Naive thymus-derived CD8-positive, alpha-beta T cell (primary cell): Measurements from ENCODE around the gene ADARB2. TPM values are rescaled to one million over a fixed set of nuclear protein-coding genes. Genes with fewer than 3 reads are reported as not detected.
A peak's percentile ranks its signal among the peaks of the same experiment; 100 is the strongest.
"Not testable (repeated sequence)": the region's sequence is repeated elsewhere in the genome, so short reads cannot be mapped to it uniquely, and the experiment has no call there.

ENCODE experiments used
- ATAC-seq, 2 donors: fragments of 150-1000 bp; cut with Tn5 transposase in 1 of 2; sonication (Bioruptor Pico), chemical (Tn5 transposase) in 1 of 2; 1 replicate in 1 of 2; 2 replicates in 1 of 2; pipeline ENCODE4 v1.10.0; 2021; ENCODE audit warnings: mild to moderate bottlenecking in 2 of 2, moderate library complexity in 2 of 2
- POLR2A ChIA-PET: fragments of 350-600 bp; sonication (Branson Sonifier 250); formaldehyde crosslinking; loops from one replicate; lab custom pipeline; 2021; ENCODE audit warnings: antibody characterized with exemption; lab: Charles Lee
- DNase-seq, 10 donors: peaks; one replicate each; pipeline versions ENCODE4 v3.0.0 to v3.0.0-alpha.2; 2020 to 2022
- H3K27ac Mint-ChIP-seq, 10 donors: one replicate each; pipeline ENCODE4 v1.8.0; 2020 to 2022; ENCODE audit warnings: mild to moderate bottlenecking in 10 of 10, mixed read lengths in 10 of 10, moderate library complexity in 4 of 10, inconsistent platforms in 1 of 10
- H3K27me3 Mint-ChIP-seq, 5 donors: one replicate each; pipeline ENCODE4 v1.8.0; 2021 to 2022; ENCODE audit warnings: mixed read lengths in 5 of 5
- H3K36me3 Mint-ChIP-seq, 3 donors: one replicate each; pipeline ENCODE4 v1.8.0; 2020 to 2022; ENCODE audit warnings: mixed read lengths in 3 of 3, mild to moderate bottlenecking in 2 of 3, inconsistent platforms in 1 of 3
- H3K4me1 Mint-ChIP-seq, 4 donors: one replicate each; pipeline ENCODE4 v1.8.0; 2021 to 2022; ENCODE audit warnings: mixed read lengths in 4 of 4
- H3K4me3 Mint-ChIP-seq, 10 donors: one replicate each; pipeline ENCODE4 v1.8.0; 2020 to 2022; ENCODE audit warnings: mild to moderate bottlenecking in 10 of 10, mixed read lengths in 10 of 10, moderate library complexity in 6 of 10, inconsistent platforms in 1 of 10
- H3K9me3 Mint-ChIP-seq, 9 donors: one replicate each; pipeline ENCODE4 v1.8.0; 2020 to 2022; ENCODE audit warnings: mixed read lengths in 9 of 9, mild to moderate bottlenecking in 3 of 9, inconsistent platforms in 1 of 9, moderate library complexity in 1 of 9
- polyA plus RNA-seq, 3 donors: library from polyadenylated mRNA; unstranded; fragments of 300-500 nt; fragmentation: Illumina TruSeq; gene quantifications; one replicate each; pipeline ENCODE4 v1.2.3, GENCODE V29; 2021
- total RNA-seq, 8 experiments: library from RNA in 2 of 8; stranded (reverse) in 2 of 8; gene quantifications; one replicate each; pipeline ENCODE4 v1.2.3 and lab custom pipeline; 2021 to 2026

Gene ADARB2
- total and polyA plus RNA-seq, 5 experiments from 2014 or later, result not detected

DNA sequence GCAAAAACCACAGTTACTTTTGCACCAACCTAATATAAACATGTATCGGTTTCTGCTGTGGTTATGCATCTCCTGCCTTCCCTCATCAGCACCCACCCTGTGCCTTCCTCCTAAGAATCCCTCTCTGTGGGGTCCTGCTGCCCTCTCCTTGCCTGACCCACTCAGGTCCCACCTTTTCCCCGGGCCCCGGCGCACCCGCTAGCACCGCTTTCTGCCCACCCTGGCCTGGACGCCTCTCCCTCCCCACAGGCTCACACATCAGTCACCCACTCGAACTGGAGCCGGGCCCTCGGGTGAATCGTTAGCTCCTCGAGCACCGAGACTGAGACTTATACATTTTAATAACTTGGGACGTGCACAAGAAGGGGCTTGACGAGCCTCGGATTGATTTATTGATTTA is 110.5 kb downstream of the ADARB2 start:
- no peaks in the 10 kb centered on the region for H3K36me3 Mint-ChIP-seq
- no peak overlapping the region for H3K4me3 Mint-ChIP-seq
- ATAC-seq, result no peak
- H3K27ac Mint-ChIP-seq, result no peak overlapping the region
- H3K27me3 Mint-ChIP-seq, result peaks cover 0 to 12% (median 8%) of the 10 kb centered on the region in 5 donors
- peaks cover 0 to 6% (median 0%) of the 10 kb centered on the region in 9 donors for H3K9me3 Mint-ChIP-seq
- POLR2A ChIA-PET, result no interaction called here
- DNase-seq, result no peak
- H3K4me1 Mint-ChIP-seq, result peaks cover 5 to 8% (median 6%) of the 10 kb centered on the region in 4 donors

DNA sequence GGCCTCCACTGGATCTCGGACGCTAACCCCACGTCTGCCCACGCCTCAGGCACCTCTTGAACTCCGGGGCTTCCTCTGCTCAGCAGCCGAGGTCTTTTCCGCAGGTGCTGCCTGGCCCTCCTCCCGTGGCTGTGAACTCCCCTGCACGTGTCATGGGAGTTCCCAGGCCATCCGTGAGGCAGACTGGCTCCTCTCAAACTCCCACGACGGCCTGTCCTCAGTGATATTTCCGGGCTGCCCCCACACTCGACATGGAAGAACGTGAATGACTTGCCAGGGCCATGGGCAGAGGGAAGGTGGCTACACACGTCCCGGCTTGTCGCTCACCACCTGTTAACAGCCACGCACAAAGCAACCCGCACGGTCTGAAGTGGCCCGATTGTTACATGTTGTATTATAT is 110.9 kb downstream of the ADARB2 start:
- peaks cover 0 to 4% (median 0%) of the 10 kb centered on the region in 9 donors for H3K9me3 Mint-ChIP-seq
- no peak overlapping the region for H3K4me3 Mint-ChIP-seq
- POLR2A ChIA-PET, result no interaction called here

DNA sequence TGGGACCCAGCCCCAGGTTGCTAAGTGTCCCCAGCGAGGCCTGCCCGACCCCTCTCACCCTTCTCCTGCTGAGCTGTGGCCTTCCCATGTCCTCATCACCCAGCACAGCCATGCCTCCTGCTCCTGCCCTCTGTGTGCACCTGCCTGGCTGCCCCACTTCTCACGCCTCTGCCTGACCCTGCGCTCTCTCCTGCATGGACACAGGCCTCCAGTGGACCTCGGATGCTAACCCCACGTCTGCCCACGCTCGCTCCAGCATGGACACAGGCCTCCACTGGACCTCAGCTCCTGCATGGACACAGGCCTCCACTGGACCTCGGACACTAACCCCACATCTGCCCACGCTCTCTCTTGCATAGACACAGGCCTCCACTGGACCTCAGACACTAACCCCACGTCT is 111.6 kb downstream of the ADARB2 start:
- peak overlapping the region in 1 of 10 donors; percentile 73 for H3K27ac Mint-ChIP-seq
- peaks cover 0 to 12% (median 7%) of the 10 kb centered on the region in 5 donors for H3K27me3 Mint-ChIP-seq
- DNase-seq (no peak), ATAC-seq (no peak)
- POLR2A ChIA-PET, result no interaction called here
- H3K4me1 Mint-ChIP-seq, result peaks cover 0 to 2% (median 0%) of the 10 kb centered on the region in 4 donors
- H3K36me3 Mint-ChIP-seq, result no peaks in the 10 kb centered on the region
- H3K9me3 Mint-ChIP-seq, result no peaks in the 10 kb centered on the region
- H3K4me3 Mint-ChIP-seq, result no peak overlapping the region

More for the DNA sequence above, 110.9 kb downstream of the ADARB2 start:
- H3K36me3 Mint-ChIP-seq, result no peaks in the 10 kb centered on the region
- H3K4me1 Mint-ChIP-seq, result peaks cover 3 to 5% (median 4%) of the 10 kb centered on the region in 4 donors
- ATAC-seq (no peak), DNase-seq (no peak)
- peaks cover 0 to 12% (median 7%) of the 10 kb centered on the region in 5 donors for H3K27me3 Mint-ChIP-seq
- no peak overlapping the region for H3K27ac Mint-ChIP-seq

DNA sequence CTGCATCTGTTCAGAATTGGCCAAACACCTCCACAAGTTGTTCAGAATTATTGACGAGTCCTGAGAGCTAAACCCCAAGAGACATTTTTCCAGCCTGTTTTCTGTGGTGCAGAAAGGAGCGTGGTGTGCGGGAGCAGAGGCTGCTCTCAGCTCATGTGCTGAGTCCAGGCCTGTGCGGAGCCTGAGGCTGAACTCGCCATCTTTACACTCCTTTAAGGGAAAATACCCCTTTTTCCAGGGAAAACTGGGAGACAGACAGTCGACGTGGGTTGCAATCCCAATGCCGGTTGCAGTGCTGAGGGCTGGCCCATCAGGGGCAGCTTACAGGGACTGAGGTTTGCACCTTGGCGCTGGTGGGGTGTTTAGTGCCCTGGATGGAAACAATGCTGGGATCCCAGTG is 112.2 kb downstream of the ADARB2 start:
- POLR2A ChIA-PET, result no interaction called here
- no peak overlapping the region for H3K27ac Mint-ChIP-seq
- H3K27me3 Mint-ChIP-seq, result peaks cover 0 to 10% (median 7%) of the 10 kb centered on the region in 5 donors
- no peak for DNase-seq
- H3K4me3 Mint-ChIP-seq, result no peak overlapping the region
- no peaks in the 10 kb centered on the region for H3K9me3 Mint-ChIP-seq
- ATAC-seq, result no peak
- peaks cover 0 to under 1% (median 0%) of the 10 kb centered on the region in 4 donors for H3K4me1 Mint-ChIP-seq
- no peaks in the 10 kb centered on the region for H3K36me3 Mint-ChIP-seq

DNA sequence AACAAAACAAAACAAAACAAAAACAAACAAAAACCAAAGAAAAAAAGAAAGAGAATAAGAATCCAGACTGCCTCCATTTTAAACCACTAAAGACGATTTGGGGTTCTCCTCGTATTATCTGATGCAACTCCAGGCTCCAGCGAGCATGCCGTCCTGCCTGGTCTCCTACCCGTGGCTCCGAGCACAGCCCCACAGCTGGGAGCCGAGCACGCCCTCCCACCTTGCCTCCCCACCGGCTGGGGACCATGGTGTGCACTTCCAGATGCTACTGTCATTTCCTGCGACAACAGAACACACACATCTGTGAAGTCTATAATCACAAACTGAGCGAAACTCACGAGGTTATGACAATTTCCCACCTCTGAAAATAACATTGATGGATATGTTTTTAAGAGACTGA is 113.1 kb downstream of the ADARB2 start:
- Mint-ChIP-seq H3K27me3 (peaks cover 0 to 11% (median 4%) of the 10 kb centered on the region in 5 donors), H3K9me3 (peaks cover 0 to under 1% (median 0%) of the 10 kb centered on the region in 9 donors), H3K4me3 (no peak overlapping the region), H3K27ac (no peak overlapping the region), H3K36me3 (no peaks in the 10 kb centered on the region), H3K4me1 (no peaks in the 10 kb centered on the region)
- ATAC-seq (no peak), DNase-seq (no peak)
- POLR2A ChIA-PET, result no interaction called here

DNA sequence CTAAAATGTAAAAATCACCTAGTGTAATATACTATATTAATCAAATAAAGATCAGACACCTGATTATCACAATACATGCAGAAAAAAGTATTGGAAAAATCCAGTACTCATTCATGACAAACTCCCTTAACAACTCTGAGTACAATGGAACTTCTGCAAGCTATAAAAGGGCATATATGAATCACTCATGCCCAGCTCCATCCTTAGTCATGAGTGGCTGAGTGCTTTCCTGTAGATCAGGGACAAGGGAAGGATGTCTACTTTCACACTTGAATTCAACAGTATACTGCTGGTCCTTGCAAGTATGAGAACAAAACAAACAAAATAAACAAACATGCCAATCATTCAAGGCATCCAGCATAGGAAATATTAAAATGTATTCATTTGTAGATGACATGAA is 116.5 kb downstream of the ADARB2 start:
- peaks cover 0 to 5% (median 0%) of the 10 kb centered on the region in 3 donors for H3K36me3 Mint-ChIP-seq

DNA sequence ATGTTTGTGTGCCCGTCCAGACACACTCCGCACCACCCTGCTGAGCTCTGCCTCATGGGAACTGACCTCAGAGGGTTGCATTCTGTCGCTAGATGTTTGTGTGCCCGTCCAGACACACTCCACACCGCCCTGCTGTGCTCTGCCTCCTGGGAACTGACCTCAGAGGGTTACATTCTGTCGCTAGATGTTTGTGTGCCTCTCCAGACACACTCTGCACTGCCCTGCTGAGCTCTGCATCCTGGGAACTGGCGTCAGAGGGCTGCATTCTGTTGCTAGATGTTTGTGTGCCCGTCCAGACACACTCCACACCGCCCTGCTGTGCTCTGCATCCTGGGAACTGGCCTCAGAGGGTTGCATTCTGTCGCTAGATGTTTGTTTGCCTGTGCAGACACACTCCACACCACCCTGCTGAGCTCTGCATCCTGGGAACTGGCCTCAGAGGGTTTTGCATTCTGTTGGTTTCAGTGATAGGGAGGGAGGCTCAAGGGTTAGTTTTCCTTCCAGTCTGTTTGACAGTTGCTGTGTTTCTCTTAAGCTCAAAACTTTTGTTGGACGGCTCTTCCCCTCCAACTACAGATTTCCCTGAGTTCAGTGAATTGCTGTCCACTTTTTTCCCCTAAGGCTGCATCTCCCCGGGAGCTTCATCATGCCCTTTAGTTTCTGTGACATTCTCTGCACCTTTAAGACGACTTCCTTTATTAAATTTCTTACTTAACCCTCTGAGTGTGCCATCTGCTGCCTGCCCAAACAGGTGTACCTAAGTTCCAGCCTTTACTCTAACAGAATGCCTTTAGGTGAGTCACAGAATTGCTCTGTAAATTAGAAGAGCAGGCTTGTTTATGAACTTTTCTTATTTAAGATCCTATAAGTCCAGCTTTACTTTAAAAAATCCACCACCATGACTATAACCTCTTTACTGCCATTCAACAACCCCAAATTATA is 119.7 kb downstream of the ADARB2 start:
- H3K4me3 Mint-ChIP-seq, H3K27ac Mint-ChIP-seq, H3K36me3 Mint-ChIP-seq, H3K4me1 Mint-ChIP-seq, H3K9me3 Mint-ChIP-seq, DNase-seq, POLR2A ChIA-PET, ATAC-seq: not testable (repeated sequence)
- H3K27me3 Mint-ChIP-seq, result peaks cover 2 to 19% (median 10%) of the 10 kb centered on the region in 5 donors

More for the DNA sequence above, 116.5 kb downstream of the ADARB2 start:
- POLR2A ChIA-PET, result no interaction called here
- Mint-ChIP-seq H3K27me3 (peaks cover 2 to 22% (median 12%) of the 10 kb centered on the region in 5 donors), H3K27ac (no peak overlapping the region), H3K4me3 (no peak overlapping the region), H3K9me3 (peaks cover 0 to 10% (median 4%) of the 10 kb centered on the region in 9 donors), H3K4me1 (no peaks in the 10 kb centered on the region)
- DNase-seq (no peak), ATAC-seq (no peak)

DNA sequence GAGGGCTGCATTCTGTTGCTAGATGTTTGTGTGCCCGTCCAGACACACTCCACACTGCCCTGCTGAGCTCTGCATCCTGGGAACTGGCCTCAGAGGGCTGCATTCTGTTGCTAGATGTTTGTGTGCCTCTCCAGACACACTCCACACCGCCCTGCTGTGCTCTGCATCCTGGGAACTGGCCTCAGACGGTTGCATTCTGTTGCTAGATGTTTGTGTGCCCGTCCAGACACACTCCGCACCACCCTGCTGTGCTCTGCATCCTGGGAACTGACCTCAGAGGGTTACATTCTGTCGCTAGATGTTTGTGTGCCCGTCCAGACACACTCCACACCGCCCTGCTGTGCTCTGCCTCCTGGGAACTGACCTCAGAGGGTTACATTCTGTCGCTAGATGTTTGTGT is 120.6 kb downstream of the ADARB2 start:
- POLR2A ChIA-PET, H3K27ac Mint-ChIP-seq, H3K9me3 Mint-ChIP-seq, H3K4me3 Mint-ChIP-seq, H3K36me3 Mint-ChIP-seq, H3K4me1 Mint-ChIP-seq, ATAC-seq, DNase-seq: not testable (repeated sequence)
- H3K27me3 Mint-ChIP-seq, result peaks cover 2 to 24% (median 11%) of the 10 kb centered on the region in 5 donors

DNA sequence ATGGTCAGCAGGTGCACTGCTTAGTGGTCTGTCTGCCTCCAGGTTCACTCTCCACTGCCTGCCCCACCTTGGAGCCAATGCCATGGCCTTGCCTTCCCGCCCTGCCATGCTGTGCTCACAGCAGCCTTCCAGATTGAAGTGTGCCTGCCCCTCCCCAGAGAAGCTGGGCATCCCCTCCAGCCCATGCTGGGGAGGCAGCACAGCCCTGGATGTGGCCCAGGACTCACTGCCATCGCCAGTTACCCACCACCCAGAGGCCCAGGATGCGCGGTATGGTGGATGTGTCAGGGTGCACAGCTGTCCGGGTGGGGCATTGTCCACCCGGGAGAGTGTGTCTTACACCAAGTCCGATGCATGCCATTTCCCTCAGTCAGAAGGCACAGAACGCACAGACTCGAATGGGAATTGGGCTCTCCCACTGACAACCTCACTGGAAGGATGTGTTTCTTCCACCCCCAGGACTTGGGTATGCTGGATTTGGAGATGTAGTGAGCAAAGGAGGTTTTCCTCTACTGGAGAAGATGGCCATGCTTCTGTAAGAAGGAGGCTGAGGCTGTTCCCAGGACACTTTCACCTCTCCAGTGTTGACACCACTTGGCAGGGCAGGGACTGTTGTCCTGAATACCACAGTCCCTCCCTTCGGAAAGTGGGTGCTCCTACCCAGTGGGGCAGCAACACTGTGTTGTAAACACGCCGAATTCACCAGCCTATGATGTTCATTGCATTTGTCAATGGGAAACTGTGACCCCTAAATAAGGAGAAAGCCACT is 122.0 kb downstream of the ADARB2 start:
- peaks cover 0 to 7% (median under 1%) of the 10 kb centered on the region in 4 donors for H3K4me1 Mint-ChIP-seq
- peaks cover 9 to 38% (median 22%) of the 10 kb centered on the region in 5 donors for H3K27me3 Mint-ChIP-seq
- H3K9me3 Mint-ChIP-seq, result peaks cover 0 to 10% (median 4%) of the 10 kb centered on the region in 9 donors
- H3K27ac Mint-ChIP-seq, result no peak overlapping the region
- DNase-seq (no peak), ATAC-seq (no peak)
- peaks cover 0 to 5% (median 0%) of the 10 kb centered on the region in 3 donors for H3K36me3 Mint-ChIP-seq
- POLR2A ChIA-PET, result no interaction called here
- no peak overlapping the region for H3K4me3 Mint-ChIP-seq

DNA sequence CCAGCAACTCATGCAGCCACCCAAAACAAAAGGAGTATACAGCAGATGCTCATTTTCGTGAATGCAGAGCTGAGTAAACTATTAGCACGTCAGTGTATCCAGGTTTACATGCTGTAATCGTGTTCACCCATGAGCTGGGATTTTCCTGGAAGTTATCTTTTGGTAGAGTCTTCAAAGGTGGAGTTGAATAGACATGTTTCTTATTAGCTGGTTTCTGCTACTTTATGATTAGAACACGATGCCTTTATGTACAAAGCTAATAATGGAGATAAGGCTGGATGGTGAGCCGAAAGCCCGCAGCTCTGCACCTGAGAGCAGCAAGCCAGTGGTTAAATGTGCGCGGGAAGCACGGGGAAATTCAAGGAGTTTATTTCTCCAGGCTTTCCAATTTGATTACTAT is 123.8 kb downstream of the ADARB2 start:
- POLR2A ChIA-PET, result no interaction called here
- Mint-ChIP-seq H3K36me3 (no peaks in the 10 kb centered on the region), H3K9me3 (peaks cover 0 to 5% (median 0%) of the 10 kb centered on the region in 9 donors), H3K4me3 (no peak overlapping the region), H3K27ac (no peak overlapping the region), H3K27me3 (peaks cover 12 to 48% (median 32%) of the 10 kb centered on the region in 5 donors), H3K4me1 (peaks cover 0 to 14% (median 6%) of the 10 kb centered on the region in 4 donors)
- ATAC-seq (no peak), DNase-seq (no peak)

DNA sequence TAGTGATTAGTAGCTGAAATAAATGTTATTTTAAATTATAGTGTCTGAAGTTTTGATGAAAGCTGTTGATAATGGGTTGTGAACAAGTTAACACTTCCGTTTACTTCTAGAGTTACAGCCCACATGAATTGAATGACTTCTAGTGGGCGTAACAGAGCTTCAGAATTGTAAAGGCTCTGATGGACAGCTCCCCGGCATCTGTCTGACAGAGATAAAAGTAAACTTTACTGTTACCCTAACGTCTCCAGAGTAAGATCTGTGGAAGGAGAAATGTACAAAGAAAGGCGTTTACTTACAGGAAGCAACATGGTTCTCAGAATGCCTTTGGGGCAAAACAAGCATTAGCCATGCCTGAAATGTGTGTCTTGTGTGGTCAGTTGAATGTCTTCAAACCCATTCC is 124.4 kb downstream of the ADARB2 start:
- Mint-ChIP-seq H3K36me3 (no peaks in the 10 kb centered on the region), H3K4me3 (no peak overlapping the region), H3K27me3 (peaks cover 17 to 49% (median 37%) of the 10 kb centered on the region in 5 donors), H3K27ac (no peak overlapping the region), H3K4me1 (peaks cover 0 to 17% (median 11%) of the 10 kb centered on the region in 4 donors), H3K9me3 (peaks cover 0 to 3% (median 0%) of the 10 kb centered on the region in 9 donors)
- POLR2A ChIA-PET, result no interaction called here
- DNase-seq (no peak), ATAC-seq (peak in 1 of 2 donors; percentile 30)

DNA sequence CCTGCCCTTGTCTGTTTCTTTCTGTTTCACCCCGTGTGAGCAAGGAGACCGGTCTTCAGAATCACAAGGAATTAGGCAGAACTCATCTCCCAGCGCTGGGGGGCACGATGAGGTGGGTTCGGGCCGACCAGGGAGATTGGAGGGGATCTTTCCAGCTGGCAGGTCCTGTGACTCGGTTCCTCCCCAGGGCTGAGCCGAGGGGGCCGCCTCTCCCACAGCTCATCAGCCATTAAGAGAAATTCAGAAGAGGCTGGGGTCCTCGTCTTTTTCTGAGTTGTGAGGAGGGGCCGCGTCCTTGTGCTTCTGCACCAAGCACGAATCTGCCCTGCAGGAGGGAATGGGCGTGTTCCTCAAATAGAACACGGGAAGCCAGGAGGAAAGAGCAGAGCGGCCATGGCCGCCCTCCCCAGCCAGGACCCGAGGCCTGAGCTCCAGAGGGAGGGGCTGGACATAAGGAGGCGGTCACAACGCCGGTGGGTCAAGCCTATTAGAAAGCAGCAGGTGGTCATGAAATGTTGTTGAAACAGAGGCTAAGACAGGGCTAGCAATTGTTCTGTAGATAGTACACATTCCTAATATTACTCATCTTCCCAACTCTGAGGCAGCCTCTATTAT is 125.3 kb downstream of the ADARB2 start:
- H3K36me3 Mint-ChIP-seq, result no peaks in the 10 kb centered on the region
- H3K4me3 Mint-ChIP-seq, result no peak overlapping the region
- H3K4me1 Mint-ChIP-seq, result peaks cover 0 to 17% (median 13%) of the 10 kb centered on the region in 4 donors
- DNase-seq, result no peak
- H3K27me3 Mint-ChIP-seq, result peaks cover 20 to 54% (median 44%) of the 10 kb centered on the region in 5 donors
- POLR2A ChIA-PET, result no interaction called here
- no peak for ATAC-seq
- peak overlapping the region in 1 of 10 donors; percentile 32 for H3K27ac Mint-ChIP-seq
- H3K9me3 Mint-ChIP-seq, result no peaks in the 10 kb centered on the region
